Aorta (tissue), 5 donors: ENCODE measurements around the gene PKMYT1. TPM values are rescaled to one million over a fixed set of nuclear protein-coding genes. Genes with fewer than 3 reads are reported as not detected.

Experiments
- ATAC-seq: fragments of 200-7000 bp; cut with Tn5 transposase; one replicate; pipeline ENCODE4 v1.9.1; 2022; ENCODE audit warnings: moderate library complexity; ENCODE audit not compliant: low FRiP score
- DNase-seq, 2 donors: peaks; one replicate each; pipeline ENCODE4 v3.0.0-alpha.2; 2020
- H3K27ac ChIP-seq, 2 donors: one replicate each; pipeline ENCODE4 v1.5.1; 2013; ENCODE audit warnings: low read length in 2 of 2, mild to moderate bottlenecking in 2 of 2, moderate library complexity in 2 of 2, control low read depth in 1 of 2, inconsistent platforms in 1 of 2, low read depth in 1 of 2
- H3K27me3 ChIP-seq, 2 donors: one replicate each; pipeline ENCODE4 v1.6.1; 2013; ENCODE audit warnings: control low read depth in 1 of 2, low read length in 1 of 2, mild to moderate bottlenecking in 1 of 2, moderate library complexity in 1 of 2; ENCODE audit not compliant: insufficient read depth in 2 of 2, control insufficient read depth in 1 of 2
- H3K36me3 ChIP-seq, 2 donors: one replicate each; pipeline ENCODE4 v1.6.1; 2013; ENCODE audit warnings: control low read depth in 1 of 2, low read length in 1 of 2, mild to moderate bottlenecking in 1 of 2; ENCODE audit not compliant: insufficient read depth in 2 of 2, control insufficient read depth in 1 of 2
- H3K4me1 ChIP-seq, 2 donors: one replicate each; pipeline ENCODE4 v1.6.1; 2013; ENCODE audit warnings: low read length in 2 of 2, control low read depth in 1 of 2, mild to moderate bottlenecking in 1 of 2, moderate library complexity in 1 of 2; ENCODE audit not compliant: insufficient read depth in 2 of 2, control insufficient read depth in 1 of 2
- H3K4me3 ChIP-seq, 2 donors: one replicate each; pipeline ENCODE4 v1.5.1; 2013; ENCODE audit warnings: low read length in 2 of 2, control low read depth in 1 of 2, mild to moderate bottlenecking in 1 of 2
- H3K9me3 ChIP-seq: one replicate; pipeline ENCODE4 v1.6.1; 2013; ENCODE audit warnings: mild to moderate bottlenecking, low read length; ENCODE audit not compliant: control insufficient read depth
- WGBS, 2 donors: extraction: QIAGEN DNeasy Blood & Tissue Kit; methylation state at CpG; one replicate each; pipeline ENCODE4 v1.1.7; 2013; 5-methylcytosine and 5-hydroxymethylcytosine counted together
- intact Hi-C, 2 donors: fragments of 100-400 bp; cut with DNase I; formaldehyde crosslinking; loops; one replicate each; pipeline versions ENCODE4 v1.14.2 to v1.15.0; 2022
- polyA plus RNA-seq, 2 donors: library from polyadenylated mRNA; stranded (reverse); fragments of 200-250 nt; gene quantifications; one replicate each; pipeline ENCODE4 v1.2.3, GENCODE V29; 2013
- total RNA-seq, 2 donors: library from RNA; stranded (reverse); fragmentation: NEBNext Ultra II Directional; extraction: Animal tissue kit (Norgen Biotek cat#: 25700); gene quantifications; one replicate each; pipeline ENCODE4 v1.2.1, GENCODE V29; 2021
- donor health status: healthy with polysubstance abuse.
- donor health status: Bipolar disorder and iron deficiency.
- donor health status: DM: no; HTN: no; CAD: no.
- donor health status: DM: no; HTN: no; CAD: no.
- donor health status: DM: yes; HTN: yes; CAD: no.

PKMYT1 gene
- total and polyA plus RNA-seq, 4 donors: 1.1 to 2.4 (median 1.9) TPM

DNA sequence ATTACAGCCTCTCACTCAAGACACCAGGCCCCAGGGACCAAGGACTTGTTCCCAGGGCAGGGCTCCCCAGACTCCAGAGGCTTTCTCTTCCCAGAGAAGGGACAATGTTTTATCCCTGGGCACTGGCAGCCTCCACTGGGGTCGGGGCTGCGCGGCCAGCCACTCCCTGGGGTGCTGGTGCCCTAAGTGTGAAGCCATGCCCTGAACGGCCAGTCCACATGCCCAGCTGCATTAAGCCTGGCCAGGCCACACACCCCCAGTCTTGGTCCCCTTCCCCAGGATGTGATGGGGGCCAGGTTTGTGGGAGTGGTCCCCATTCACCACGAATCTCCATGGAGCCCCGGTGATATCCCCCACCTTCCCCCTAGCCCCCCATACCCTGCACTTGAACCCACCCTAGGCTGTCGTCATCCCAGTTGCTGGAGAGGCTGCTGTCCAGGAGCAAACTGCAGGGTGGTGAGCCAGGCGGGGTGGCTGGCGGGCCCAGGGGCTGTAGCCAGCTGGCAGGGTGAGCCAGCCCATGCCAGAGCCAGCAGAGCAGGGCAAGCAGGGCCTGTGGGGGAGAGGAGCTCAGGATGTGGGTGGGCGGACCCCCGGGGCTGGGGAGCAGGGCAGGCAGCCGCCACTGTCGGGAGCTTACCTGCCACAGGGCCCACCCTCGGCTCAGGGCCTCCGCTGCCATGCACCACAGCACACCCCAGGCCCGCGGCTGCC is 6.5 kb downstream of the PKMYT1 start:
- H3K27ac ChIP-seq: no peak overlapping the region
- no peaks in the 10 kb centered on the region for H3K27me3 ChIP-seq
- WGBS, 2 donors: 86% methylated on average over 17 of the region's 17 CpGs
- intact Hi-C loops: no loop called here
- H3K4me1 ChIP-seq: no peaks in the 10 kb centered on the region
- no peak overlapping the region for H3K4me3 ChIP-seq
- no peaks in the 10 kb centered on the region for H3K36me3 ChIP-seq
- DNase-seq: no peak
- H3K9me3 ChIP-seq: no peaks in the 10 kb centered on the region
- ATAC-seq: no peak

DNA sequence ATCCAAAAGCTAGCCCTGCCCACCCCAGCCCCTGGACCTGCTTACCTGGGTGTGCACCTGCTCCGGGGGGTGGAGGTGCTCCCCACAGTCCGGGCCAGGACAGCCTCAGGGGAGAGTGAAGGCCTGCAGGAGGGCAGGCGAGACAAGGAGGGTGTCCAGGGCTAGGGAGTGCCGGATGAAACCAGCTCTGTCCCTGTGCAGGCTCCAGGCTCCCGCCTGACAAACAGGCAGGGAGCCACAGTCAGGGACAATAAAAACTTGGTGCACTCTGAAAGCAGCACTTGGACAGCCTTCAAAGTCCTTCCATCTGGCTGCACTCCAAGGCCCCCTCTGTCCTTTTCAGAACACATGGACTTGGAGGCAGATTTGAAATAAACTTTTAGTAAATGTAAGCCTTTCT is 7.2 kb downstream of the PKMYT1 start:
- no peaks in the 10 kb centered on the region for H3K4me1 ChIP-seq
- H3K27ac ChIP-seq: no peak overlapping the region
- H3K36me3 ChIP-seq: no peaks in the 10 kb centered on the region
- 88 to 92% methylated on average over 5 of the region's 5 CpGs for WGBS, 2 donors
- no peak for ATAC-seq
- H3K4me3 ChIP-seq: no peak overlapping the region
- no peak for DNase-seq
- H3K9me3 ChIP-seq: no peaks in the 10 kb centered on the region
- H3K27me3 ChIP-seq: no peaks in the 10 kb centered on the region
- intact Hi-C loops: no loop called here

DNA sequence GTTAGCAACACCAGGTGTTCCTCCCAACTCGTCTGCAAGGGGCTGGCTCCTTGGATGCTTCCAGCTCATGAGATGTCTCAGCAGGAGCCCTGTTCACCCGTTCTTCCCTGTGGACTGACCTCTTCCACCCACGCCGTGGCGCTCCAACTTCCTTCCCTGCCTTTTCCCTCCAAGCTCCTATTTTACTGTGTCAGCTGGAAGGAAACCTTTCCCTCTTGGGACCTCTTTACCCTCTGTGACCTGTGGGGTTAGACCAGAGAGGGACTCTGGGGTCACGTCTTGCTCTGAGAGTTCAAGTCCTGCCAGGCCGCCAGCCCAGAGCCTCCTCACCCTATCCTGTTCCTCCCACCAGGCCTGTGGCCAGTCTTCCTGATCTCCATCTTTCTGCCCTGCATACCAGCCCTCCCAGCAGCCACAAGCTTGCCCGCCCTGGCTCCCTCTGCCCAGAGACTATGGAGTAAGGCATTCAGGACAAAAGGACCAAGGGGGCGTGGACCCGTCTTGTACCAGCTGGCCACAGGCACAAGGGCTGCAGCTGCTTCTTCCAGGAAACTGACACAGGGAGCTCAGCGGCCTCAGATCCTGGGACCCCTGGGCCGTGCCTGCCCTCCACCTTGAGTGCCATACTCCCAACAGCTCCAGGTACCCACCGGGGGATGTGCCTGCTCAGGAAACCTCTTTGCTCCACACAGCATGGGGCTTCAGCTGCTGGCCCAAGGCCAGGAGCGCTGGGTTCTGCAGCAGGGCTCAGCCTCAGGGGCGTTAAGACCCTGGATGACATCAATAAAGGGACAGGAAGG is 8.1 kb downstream of the PKMYT1 start:
- no peak for DNase-seq
- no peak overlapping the region for H3K27ac ChIP-seq
- H3K36me3 ChIP-seq: no peaks in the 10 kb centered on the region
- 81 to 89% methylated on average over 15 of the region's 15 CpGs for WGBS, 2 donors
- ATAC-seq: no peak
- H3K9me3 ChIP-seq: no peaks in the 10 kb centered on the region
- no peaks in the 10 kb centered on the region for H3K4me1 ChIP-seq
- no peak overlapping the region for H3K4me3 ChIP-seq
- H3K27me3 ChIP-seq: no peaks in the 10 kb centered on the region
- intact Hi-C loops: no loop called here

DNA sequence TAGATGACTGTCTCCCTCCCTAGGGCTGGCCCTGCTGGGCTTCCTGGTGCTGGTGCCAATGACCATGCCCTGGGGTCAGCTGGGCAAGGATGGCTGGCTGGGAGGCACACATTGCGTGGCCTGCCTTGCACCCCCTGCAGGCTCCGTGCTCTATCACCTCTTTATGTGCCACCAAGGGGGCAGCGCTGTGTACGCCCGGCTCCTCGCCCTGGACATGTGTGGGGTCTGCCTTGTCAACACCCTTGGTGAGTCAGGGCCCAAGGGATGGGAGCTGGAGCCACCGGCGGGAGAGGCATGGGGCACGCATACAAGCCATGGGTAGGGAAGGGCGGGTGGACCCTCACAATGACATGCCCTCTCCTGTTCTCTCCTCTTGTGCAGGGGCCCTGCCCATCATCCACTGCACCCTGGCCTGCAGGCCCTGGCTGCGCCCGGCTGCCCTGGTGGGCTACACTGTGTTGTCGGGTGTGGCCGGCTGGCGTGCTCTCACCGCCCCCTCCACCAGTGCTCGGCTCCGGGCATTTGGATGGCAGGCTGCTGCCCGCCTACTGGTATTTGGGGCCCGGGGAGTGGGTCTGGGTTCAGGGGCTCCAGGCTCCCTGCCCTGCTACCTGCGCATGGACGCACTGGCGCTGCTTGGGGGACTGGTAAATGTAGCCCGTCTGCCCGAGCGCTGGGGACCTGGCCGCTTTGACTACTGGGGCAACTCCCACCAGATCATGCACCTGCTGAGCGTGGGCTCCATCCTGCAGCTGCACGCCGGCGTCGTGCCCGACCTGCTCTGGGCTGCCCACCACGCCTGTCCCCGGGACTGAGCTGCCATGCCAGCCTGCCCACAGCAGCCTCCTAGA is 8.9 kb downstream of the PKMYT1 start:
- H3K9me3 ChIP-seq: no peaks in the 10 kb centered on the region
- no peak for DNase-seq
- H3K4me3 ChIP-seq: no peak overlapping the region
- H3K27me3 ChIP-seq: no peaks in the 10 kb centered on the region
- intact Hi-C loops: no loop called here
- ATAC-seq: no peak
- H3K4me1 ChIP-seq: no peaks in the 10 kb centered on the region
- no peaks in the 10 kb centered on the region for H3K36me3 ChIP-seq
- H3K27ac ChIP-seq: no peak overlapping the region
- 95 to 96% methylated on average over 35 of the region's 35 CpGs for WGBS, 2 donors

DNA sequence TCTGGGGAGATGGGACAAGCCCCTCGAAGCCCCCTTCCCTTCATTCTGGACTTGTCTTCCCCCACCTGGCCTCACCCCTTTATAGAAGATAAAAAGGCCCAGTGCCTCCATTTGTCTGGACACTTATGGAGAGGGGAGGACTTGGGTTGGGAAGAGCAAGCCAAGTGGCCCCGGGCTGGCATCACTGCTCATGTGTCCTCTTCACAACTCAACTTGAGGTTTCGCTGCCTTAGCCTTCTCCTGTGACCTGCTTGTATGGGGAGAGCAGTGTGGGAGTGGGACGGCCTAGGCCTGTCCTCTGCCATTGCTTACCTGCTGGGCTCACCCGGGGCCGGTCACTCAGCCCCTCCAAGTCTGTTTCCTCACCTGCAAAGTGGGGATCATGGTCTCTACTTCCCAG is 9.7 kb downstream of the PKMYT1 start:
- H3K9me3 ChIP-seq: no peaks in the 10 kb centered on the region

DNA sequence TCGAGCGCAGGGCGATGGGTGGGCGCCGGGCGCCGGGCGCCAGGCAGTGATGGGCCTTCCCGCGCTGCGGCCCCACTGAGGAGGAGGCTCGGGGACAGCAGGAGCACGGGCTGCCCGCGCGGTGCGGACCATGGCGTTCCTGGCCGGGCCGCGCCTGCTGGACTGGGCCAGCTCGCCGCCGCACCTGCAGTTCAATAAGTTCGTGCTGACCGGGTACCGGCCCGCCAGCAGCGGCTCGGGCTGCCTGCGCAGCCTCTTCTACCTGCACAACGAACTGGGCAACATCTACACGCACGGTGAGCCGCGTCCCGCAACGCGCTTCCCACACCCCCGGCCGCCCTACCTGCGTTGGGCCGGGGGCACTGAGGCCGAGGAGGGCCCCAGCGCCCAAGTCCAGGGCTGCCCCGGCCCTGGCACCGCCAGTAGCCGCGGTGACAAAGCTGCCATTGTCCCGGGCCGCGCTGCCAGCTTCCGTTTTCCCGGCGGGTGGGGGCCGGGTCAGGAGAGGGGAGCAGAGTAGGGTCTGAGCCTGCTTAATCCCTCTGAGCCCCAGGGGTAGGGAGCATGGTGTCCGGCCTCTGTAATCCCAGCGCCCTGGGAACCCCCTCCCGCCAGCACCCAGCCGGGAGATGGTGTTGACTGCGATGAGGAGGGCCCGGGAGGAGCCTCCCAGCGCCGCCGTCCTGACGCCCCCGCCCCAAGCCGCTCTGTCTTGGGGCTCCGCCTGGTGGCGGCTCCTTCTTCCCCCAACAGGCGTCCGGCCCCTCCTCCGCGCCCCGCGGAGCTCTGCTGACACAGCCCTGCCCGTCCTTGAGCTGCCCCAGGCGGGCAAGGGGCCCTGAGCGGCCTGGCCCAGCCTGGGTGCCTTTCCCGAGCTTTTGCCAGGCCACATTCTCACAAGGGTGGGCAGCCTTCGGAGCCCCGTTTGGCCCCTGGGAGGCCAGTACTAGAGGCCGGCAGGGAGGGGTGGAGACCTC is 10.4 kb downstream of the PKMYT1 start:
- Histone ChIP-seq H3K27ac (no peak overlapping the region), H3K36me3 (no peaks in the 10 kb centered on the region), H3K4me3 (peak overlapping the region; percentile 13 to 46), H3K27me3 (no peaks in the 10 kb centered on the region), H3K9me3 (no peaks in the 10 kb centered on the region), H3K4me1 (no peaks in the 10 kb centered on the region)
- intact Hi-C loops: no loop called here
- ATAC-seq (peak; percentile 4), DNase-seq (peak in 1 of 2 donors; percentile 84)
- 5% methylated on average over 67 to 83 of the region's 83 CpGs for WGBS, 2 donors

More for the DNA sequence above, 9.7 kb downstream of the PKMYT1 start:
- WGBS, 2 donors: 91% methylated on average over 6 of the region's 6 CpGs
- Histone ChIP-seq H3K4me1 (no peaks in the 10 kb centered on the region), H3K4me3 (no peak overlapping the region), H3K27me3 (no peaks in the 10 kb centered on the region), H3K36me3 (no peaks in the 10 kb centered on the region), H3K27ac (no peak overlapping the region)
- ATAC-seq (no peak), DNase-seq (no peak)
- intact Hi-C loops: no loop called here

DNA sequence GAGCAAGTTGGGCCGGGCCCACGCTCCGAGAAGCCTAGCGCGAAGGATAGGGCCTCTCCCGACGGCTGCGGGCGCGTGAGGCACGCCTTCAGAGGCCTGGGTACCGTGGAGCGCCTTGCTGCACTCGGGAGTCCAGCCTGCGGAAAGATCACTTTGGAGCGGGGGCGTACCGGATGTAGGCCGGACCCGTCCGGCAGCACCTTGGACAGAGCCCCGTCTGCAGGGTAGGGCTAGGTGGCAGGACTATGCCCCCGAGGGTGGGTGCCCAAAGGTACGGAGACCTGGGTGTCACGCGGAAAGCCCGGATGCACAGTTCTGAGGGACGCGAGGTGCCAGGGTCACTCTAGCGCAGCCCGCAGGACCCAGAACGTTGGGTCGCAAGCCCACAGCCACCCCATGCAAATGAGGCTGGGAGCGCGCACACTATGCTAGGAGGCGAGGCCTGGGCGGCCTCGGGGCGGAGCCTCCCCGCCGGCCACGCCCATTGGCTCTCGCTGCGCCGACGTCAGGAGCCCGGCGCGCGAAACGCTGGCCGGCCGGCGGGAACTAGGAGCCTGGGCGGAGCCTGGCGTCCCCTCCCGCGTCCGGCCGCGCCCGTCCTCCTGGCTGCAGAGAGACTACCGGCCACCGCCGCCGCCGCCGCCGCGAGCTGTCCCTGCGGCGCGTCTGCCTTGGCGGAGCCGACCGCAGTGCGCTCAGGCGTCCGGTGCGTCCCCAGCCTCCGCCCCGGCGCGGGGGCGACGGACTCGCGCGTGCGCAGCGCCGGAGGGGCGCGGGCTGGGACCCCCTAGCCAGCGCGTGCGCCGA is 11.3 kb downstream of the PKMYT1 start, which contains the start of gene PAQR4:
TSS of gene PAQR4 (plus strand) at position 611 of the 807 bp plus-strand sequence. CDS start 327 bp downstream, outside the sequence.
- Histone ChIP-seq H3K4me1 (no peaks in the 10 kb centered on the region), H3K27me3 (no peaks in the 10 kb centered on the region), H3K4me3 (peak within 1 kb of the TSS; percentile 13 to 46), H3K9me3 (no peaks in the 10 kb centered on the region), H3K27ac (no peak within 1 kb of the TSS), H3K36me3 (no peaks in the 10 kb centered on the region)
- peak; percentile 89 to 94 for DNase-seq
- peak; percentile 93 for ATAC-seq
- intact Hi-C loops: no loop called here
- WGBS, 2 donors: 1% methylated on average over 69 to 98 of the region's 98 CpGs
